Measurements from ENCODE around the gene PREX1. TPM values are rescaled to one million over a fixed set of nuclear protein-coding genes. Genes with fewer than 3 reads are reported as not detected.

Gene PREX1
- polyA plus RNA-seq, 1 of the 3 experiments (the other 2 are of a cell fraction), result 5.3 TPM

- no peaks in the 10 kb centered on the region for H3K36me3 ChIP-seq (replicated peaks in 1 of 2; ENCODE audit: control insufficient read depth in 1 of 2, insufficient read depth in 2 of 2, low read length in 1 of 2)
- no peak overlapping the region for H3K4me3 ChIP-seq (ENCODE audit: low read depth in 2 of 2, low read length in 1 of 2)
- no peaks in the 10 kb centered on the region for H3K9me3 ChIP-seq
- H3K9me2 ChIP-seq, result no peaks in the 10 kb centered on the region
- ChIA-PET CTCF (interaction anchor here (1.0 to 1.7 kb wide), 2 partner anchors 8 to 11 kb away, joined by 4 to 6 read pairs; no protein-coding TSS in a partner anchor), POLR2A (no interaction called here)
- peaks cover 3% of the 10 kb centered on the region for H3F3A ChIP-seq (replicated peaks; ENCODE audit: insufficient read depth)
- no peak for TF ChIP-seq RFX5 (IDR thresholded peaks at IDR 0.05; ENCODE audit: low read length)
- TF ChIP-seq CHD2 (IDR thresholded peaks at IDR 0.05; ENCODE audit: low read length, partially characterized antibody), result no peak
- no peak for TF ChIP-seq EZH2phosphoT487 (IDR thresholded peaks at IDR 0.05; ENCODE audit: borderline replicate concordance, low read depth)
- no peak for TF ChIP-seq REST (IDR thresholded peaks at IDR 0.05; ENCODE audit: low read depth, low read length)
- TF ChIP-seq RCOR1 (IDR thresholded peaks at IDR 0.05; ENCODE audit: low read length), result no peak
- TF ChIP-seq JUND (IDR thresholded peaks at IDR 0.05), result no peak
- DNase-seq, result no peak
- 91% methylated on average over 11 of the region's 11 CpGs for WGBS (ENCODE audit: low lambda C conversion rate)
- H3K79me2 ChIP-seq (ENCODE audit: insufficient read depth), result peaks cover 3% of the 10 kb centered on the region; the same call in 1 of the 2 replicates
- H3K27ac ChIP-seq (ENCODE audit: low read depth in 2 of 2, low read length in 1 of 2), result no peak overlapping the region
- no peaks in the 10 kb centered on the region for H4K20me1 ChIP-seq (ENCODE audit: insufficient read depth)
- H3K4me2 ChIP-seq, result no peak overlapping the region
- no peak overlapping the region for H3K9ac ChIP-seq
- H3K4me1 ChIP-seq (ENCODE audit: control insufficient read depth in 1 of 2, insufficient read depth in 2 of 2, low read depth in 1 of 2, low read length in 1 of 2), result peaks cover 0 to 2% of the 10 kb centered on the region in 2 experiments; a peak in 1 of 4 replicates
- no peak overlapping the region for H2AFZ ChIP-seq (ENCODE audit: low read depth)
- H3K27me3 ChIP-seq (ENCODE audit: insufficient read depth), result no peaks in the 10 kb centered on the region
Observed at GRCh38 chr20:48818481-48818987, 9.3 kb downstream of the PREX1 start.

DNA sequence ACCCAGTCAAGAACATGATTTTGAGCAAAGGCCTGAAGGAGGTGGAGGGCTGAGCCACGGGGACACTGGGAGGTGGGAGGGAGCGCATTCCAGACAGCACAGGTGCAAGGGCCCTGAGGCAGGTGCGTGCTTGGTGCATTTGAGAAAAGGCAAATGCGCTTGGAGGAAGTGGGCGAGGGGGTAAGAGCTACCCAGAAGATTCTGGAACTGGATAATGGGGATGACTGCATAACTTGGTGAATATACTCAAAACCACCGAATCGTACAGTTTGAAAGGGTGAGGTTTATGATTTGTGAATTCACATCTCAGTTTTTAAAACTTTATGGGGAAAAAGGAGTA lies 9.8 kb downstream of the PREX1 start:
- Histone ChIP-seq H3K36me3 (replicated peaks in 1 of 2; ENCODE audit: control insufficient read depth in 1 of 2, insufficient read depth in 2 of 2, low read length in 1 of 2) (no peaks in the 10 kb centered on the region), H3K9me3 (no peaks in the 10 kb centered on the region), H3K4me2 (no peak overlapping the region), H3K4me1 (ENCODE audit: control insufficient read depth in 1 of 2, insufficient read depth in 2 of 2, low read depth in 1 of 2, low read length in 1 of 2) (no peaks in the 10 kb centered on the region), H3K79me2 (ENCODE audit: insufficient read depth) (no peaks in the 10 kb centered on the region), H3K4me3 (ENCODE audit: low read depth in 2 of 2, low read length in 1 of 2) (no peak overlapping the region), H2AFZ (ENCODE audit: low read depth) (no peak overlapping the region), H3K9ac (no peak overlapping the region), H3K9me2 (no peaks in the 10 kb centered on the region), H3F3A (replicated peaks; ENCODE audit: insufficient read depth) (no peaks in the 10 kb centered on the region), H4K20me1 (ENCODE audit: insufficient read depth) (no peaks in the 10 kb centered on the region), H3K27me3 (ENCODE audit: insufficient read depth) (no peaks in the 10 kb centered on the region), H3K27ac (ENCODE audit: low read depth in 2 of 2, low read length in 1 of 2) (no peak overlapping the region)
- ChIA-PET POLR2A (no interaction called here), CTCF (interaction anchor here (1.3 to 1.7 kb wide), 3 partner anchors 9 to 160 kb away, joined by 3 to 7 read pairs (median 6); no protein-coding TSS in a partner anchor)
- TF ChIP-seq FOSL2 (IDR thresholded peaks at IDR 0.05; ENCODE audit: borderline replicate concordance, low read depth) (no peak), YY1 (IDR thresholded peaks at IDR 0.05; ENCODE audit: low read depth) (no peak), RCOR1 (IDR thresholded peaks at IDR 0.05; ENCODE audit: low read length) (no peak), RXRA (IDR thresholded peaks at IDR 0.05; ENCODE audit: borderline replicate concordance, low read depth) (no peak), TAF1 (IDR thresholded peaks at IDR 0.05; ENCODE audit: borderline replicate concordance, low read depth, low read length) (no peak), FOXM1 (IDR thresholded peaks at IDR 0.05; ENCODE audit: low read depth) (no peak), MAX (IDR thresholded peaks at IDR 0.05; ENCODE audit: low read depth) (no peak), IRF3 (IDR thresholded peaks at IDR 0.05; ENCODE audit: low read depth, low read length) (no peak), TCF12 (IDR thresholded peaks at IDR 0.05) (no peak), POLR2AphosphoS5 (IDR thresholded peaks at IDR 0.05; ENCODE audit: low read depth, low read length) (no peak), FOXJ3 (CRISPR knock-in tag; IDR thresholded peaks at IDR 0.05) (no peak), ELF1 (IDR thresholded peaks at IDR 0.05) (no peak), CHD2 (IDR thresholded peaks at IDR 0.05; ENCODE audit: low read length, partially characterized antibody) (no peak), MEF2A (IDR thresholded peaks at IDR 0.05; ENCODE audit: borderline replicate concordance, low read depth) (no peak)
- TF ChIP-seq, protein P1, sequence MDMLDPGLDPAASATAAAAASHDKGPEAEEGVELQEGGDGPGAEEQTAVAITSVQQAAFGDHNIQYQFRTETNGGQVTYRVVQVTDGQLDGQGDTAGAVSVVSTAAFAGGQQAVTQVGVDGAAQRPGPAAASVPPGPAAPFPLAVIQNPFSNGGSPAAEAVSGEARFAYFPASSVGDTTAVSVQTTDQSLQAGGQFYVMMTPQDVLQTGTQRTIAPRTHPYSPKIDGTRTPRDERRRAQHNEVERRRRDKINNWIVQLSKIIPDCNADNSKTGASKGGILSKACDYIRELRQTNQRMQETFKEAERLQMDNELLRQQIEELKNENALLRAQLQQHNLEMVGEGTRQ (IDR thresholded peaks at IDR 0.05; ENCODE audit: borderline replicate concordance, low read depth, low read length), result no peak
- no peak for DNase-seq
- 89% methylated on average over 7 of the region's 7 CpGs for WGBS (ENCODE audit: low lambda C conversion rate)
